NB4 (cell line): ENCODE measurements around the gene KCTD16.

Experiments used
- CTCF ChIP-seq: IDR thresholded peaks from one replicate; pipeline ENCODE4 v1.5.1; 2012; ENCODE audit warnings: low read depth, low read length
- POLR2A ChIP-seq: IDR thresholded peaks from 2 replicates; pipeline ENCODE4 v1.6.1; 2011; ENCODE audit warnings: mild to moderate bottlenecking; ENCODE audit not compliant: insufficient read length; ENCODE audit errors: extremely low read depth

- TF ChIP-seq CTCF: no peak
- no peak for TF ChIP-seq POLR2A
Measured at GRCh38 chr5:144367991-144368390, 197.3 kb downstream of the KCTD16 start.
